Prostate gland (tissue), 2 donors: ENCODE data around the gene PLCB4.

ENCODE experiments used
- CTCF ChIP-seq, 4 experiments: fragments of 200-600 bp in 2 of 4; fragments of 450-650 bp in 2 of 4; sonication (generic) in 2 of 4; IDR thresholded peaks; 1 replicate in 3 of 4; 2 replicates in 1 of 4; pipeline ENCODE4 v1.5.1; 2016 to 2019; ENCODE audit warnings: antibody characterized with exemption in 4 of 4, mild to moderate bottlenecking in 2 of 4, moderate library complexity in 2 of 4
- POLR2A ChIP-seq: fragments of 450-650 bp; IDR thresholded peaks from one replicate; pipeline ENCODE4 v1.6.1; 2016; ENCODE audit warnings: antibody characterized with exemption, mild to moderate bottlenecking
- POLR2AphosphoS5 ChIP-seq: sonication (generic); formaldehyde crosslinking; IDR thresholded peaks from one replicate; pipeline ENCODE4 v1.6.1; 2017; ENCODE audit warnings: antibody characterized with exemption

DNA sequence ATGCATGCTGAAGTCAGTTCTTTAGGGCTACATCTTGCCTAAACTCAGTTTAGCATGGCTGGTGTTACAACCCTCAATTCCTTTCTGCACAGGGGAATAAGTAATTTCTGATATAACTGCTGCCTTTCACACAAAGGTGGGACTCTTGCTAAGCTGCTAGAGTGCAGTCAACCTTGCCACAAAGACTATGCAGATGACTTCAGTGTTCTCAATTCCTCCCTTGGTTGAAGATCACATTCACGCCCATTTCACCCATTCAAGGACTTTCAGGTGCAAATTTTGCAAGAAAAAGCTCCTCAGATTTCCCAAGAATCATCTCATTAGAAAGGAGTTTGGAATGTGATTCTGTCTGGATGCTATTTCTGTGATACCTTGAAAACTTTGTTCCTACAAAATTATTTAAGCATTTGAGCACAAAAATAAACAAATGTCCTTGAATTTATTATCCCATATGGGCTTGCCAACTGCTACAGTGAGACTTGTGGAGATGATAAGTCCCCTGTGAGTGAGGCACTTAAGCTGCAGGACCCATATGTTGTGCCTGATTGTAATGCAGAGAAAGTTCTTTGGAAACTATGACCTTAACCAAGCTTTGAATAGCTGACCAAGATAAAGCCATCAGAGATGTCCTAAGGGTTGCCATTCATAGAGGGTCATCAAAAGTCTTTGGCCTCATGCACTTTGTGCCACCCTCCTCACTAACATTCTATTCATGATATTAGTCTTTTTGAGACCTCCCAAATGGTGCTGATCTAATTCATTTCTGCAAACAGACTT, 111.8 kb downstream of the PLCB4 start:
- no peak for TF ChIP-seq POLR2A
- TF ChIP-seq CTCF (IDR thresholded peaks at IDR 0.05) = no peak
- TF ChIP-seq POLR2AphosphoS5 = no peak
